NCI-H748 treated with DMSO at 0.1 percent for 48 hours (cell line): ENCODE data around the gene ITPR3.

ENCODE experiments used
- DNase-seq: peaks from one replicate; lab custom pipeline; 2025; lab: John Stamatoyannopoulos, UW

ITPR3 gene

GRCh38 chr6:33686981-33687975 is 66.2 kb downstream of the ITPR3 start:
- no peak for DNase-seq

GRCh38 chr6:33688006-33688405 is 66.9 kb downstream of the ITPR3 start:
- DNase-seq: no peak

GRCh38 chr6:33688451-33689147 is 67.5 kb downstream of the ITPR3 start:
- DNase-seq: no peak

- no peak for DNase-seq
Observed at GRCh38 chr6:33689148-33689494, 68.0 kb downstream of the ITPR3 start.

GRCh38 chr6:33689879-33690278 is 68.8 kb downstream of the ITPR3 start:
- no peak for DNase-seq

- DNase-seq: no peak
Observed at GRCh38 chr6:33690766-33691165, 69.6 kb downstream of the ITPR3 start.

GRCh38 chr6:33691456-33692077 is 70.4 kb downstream of the ITPR3 start:
- DNase-seq: no peak

- DNase-seq: no peak
Observed at GRCh38 chr6:33692078-33692759, 71.1 kb downstream of the ITPR3 start.

GRCh38 chr6:33692760-33693158 is 71.6 kb downstream of the ITPR3 start:
- no peak for DNase-seq

GRCh38 chr6:33693186-33694105 is 72.3 kb downstream of the ITPR3 start:
- no peak for DNase-seq

GRCh38 chr6:33694401-33694931 is 73.3 kb downstream of the ITPR3 start:
- no peak for DNase-seq

- DNase-seq: no peak
Observed at GRCh38 chr6:33694977-33695376, 73.9 kb downstream of the ITPR3 start.

- no peak for DNase-seq
Observed at GRCh38 chr6:33695451-33695887, 74.3 kb downstream of the ITPR3 start.

- DNase-seq: no peak
Observed at GRCh38 chr6:33696076-33696475, 75.0 kb downstream of the ITPR3 start.

GRCh38 chr6:33696548-33697518 is 75.7 kb downstream of the ITPR3 start:
- no peak for DNase-seq

GRCh38 chr6:33697845-33698244 is 76.7 kb downstream of the ITPR3 start:
- no peak for DNase-seq

- no peak for DNase-seq
Observed at GRCh38 chr6:33698494-33698893, 77.4 kb downstream of the ITPR3 start.

GRCh38 chr6:33699131-33699530 is 78.0 kb downstream of the ITPR3 start:
- no peak for DNase-seq

GRCh38 chr6:33699739-33700138 is 78.6 kb downstream of the ITPR3 start:
- no peak for DNase-seq
